Lung (tissue), 12 donors: ENCODE measurements around the gene TOGARAM2. TPM values are rescaled to one million over a fixed set of nuclear protein-coding genes. Genes with fewer than 3 reads are reported as not detected.

Experiments used
- ATAC-seq: fragments of 200-7000 bp; cut with Tn5 transposase; one replicate; pipeline ENCODE4 v1.9.1; 2020; ENCODE audit warnings: moderate number of reproducible peaks; ENCODE audit not compliant: insufficient read depth, low FRiP score
- DNase-seq, 3 donors: peaks; one replicate each; pipeline ENCODE4 v3.0.0-alpha.2; 2013 to 2017
- H3K27ac ChIP-seq, 2 donors: one replicate each; pipeline ENCODE4 v1.5.1; 2013; ENCODE audit warnings: mild to moderate bottlenecking in 2 of 2, moderate library complexity in 2 of 2, control low read depth in 1 of 2, inconsistent platforms in 1 of 2, low read depth in 1 of 2, low read length in 1 of 2
- H3K27me3 ChIP-seq, 3 donors: one replicate each; pipeline ENCODE4 v1.5.1; 2013; ENCODE audit warnings: low read length in 2 of 3; ENCODE audit not compliant: control insufficient read depth in 3 of 3, insufficient read depth in 3 of 3
- H3K36me3 ChIP-seq, 4 donors: one replicate each; pipeline ENCODE4 v1.5.1; 2013; ENCODE audit warnings: low read length in 4 of 4, mild to moderate bottlenecking in 1 of 4, moderate library complexity in 1 of 4; ENCODE audit not compliant: control insufficient read depth in 4 of 4, insufficient read depth in 4 of 4
- H3K4me1 ChIP-seq, 5 donors: one replicate each; pipeline ENCODE4 v1.5.1; 2013; ENCODE audit warnings: low read length in 5 of 5, mild to moderate bottlenecking in 2 of 5, moderate library complexity in 1 of 5; ENCODE audit not compliant: control insufficient read depth in 5 of 5, insufficient read depth in 5 of 5
- H3K4me3 ChIP-seq: one replicate; pipeline ENCODE4 v1.5.1; 2013; ENCODE audit warnings: mild to moderate bottlenecking, control low read depth, moderate library complexity
- H3K9ac ChIP-seq, 2 donors: one replicate each; pipeline ENCODE4 v1.5.1; 2013; ENCODE audit warnings: low read length in 2 of 2, control low read depth in 1 of 2; ENCODE audit not compliant: insufficient read depth in 1 of 2
- H3K9me3 ChIP-seq, 4 donors: one replicate each; pipeline ENCODE4 v1.5.1; 2013; ENCODE audit warnings: low read length in 3 of 4, mild to moderate bottlenecking in 1 of 4, moderate library complexity in 1 of 4; ENCODE audit not compliant: control insufficient read depth in 4 of 4, insufficient read depth in 3 of 4
- WGBS, 2 donors: extraction: QIAGEN DNeasy Blood & Tissue Kit; methylation state at CpG; one replicate each; pipeline ENCODE4 v1.1.7; 2013; 5-methylcytosine and 5-hydroxymethylcytosine counted together
- polyA plus RNA-seq, 2 donors: library from polyadenylated mRNA; stranded (reverse); fragments of 200-250 nt; gene quantifications; one replicate each; pipeline ENCODE4 v1.2.1, GENCODE V29; 2013
- total RNA-seq, 2 donors: library from RNA; depleted of rRNA in 1 of 2; stranded (reverse); fragments of >200 nt in 1 of 2; gene quantifications; one replicate each; pipeline ENCODE4 v1.2.1, GENCODE V29; 2014 to 2021
- TF ChIP-seq, protein P1 (sequence below): IDR thresholded peaks from 2 replicates; pipeline ENCODE4 v1.5.1; 2012; ENCODE audit warnings: mild to moderate bottlenecking; ENCODE audit errors: control extremely low read depth, extremely low read depth
- donor health status: control.
- donor health status: control.
- donor health status: Bipolar disorder and iron deficiency.
- donor health status: healthy.
- donor health status: DM: yes; HTN: yes; CAD: no.

The TOGARAM2 gene
- total and polyA plus RNA-seq, 4 donors = 7.0 to 19.8 (median 8.6) TPM

GRCh38 chr2:28991460-28991859 lies 10.4 kb downstream of the TOGARAM2 start:
- TF ChIP-seq, protein P1, sequence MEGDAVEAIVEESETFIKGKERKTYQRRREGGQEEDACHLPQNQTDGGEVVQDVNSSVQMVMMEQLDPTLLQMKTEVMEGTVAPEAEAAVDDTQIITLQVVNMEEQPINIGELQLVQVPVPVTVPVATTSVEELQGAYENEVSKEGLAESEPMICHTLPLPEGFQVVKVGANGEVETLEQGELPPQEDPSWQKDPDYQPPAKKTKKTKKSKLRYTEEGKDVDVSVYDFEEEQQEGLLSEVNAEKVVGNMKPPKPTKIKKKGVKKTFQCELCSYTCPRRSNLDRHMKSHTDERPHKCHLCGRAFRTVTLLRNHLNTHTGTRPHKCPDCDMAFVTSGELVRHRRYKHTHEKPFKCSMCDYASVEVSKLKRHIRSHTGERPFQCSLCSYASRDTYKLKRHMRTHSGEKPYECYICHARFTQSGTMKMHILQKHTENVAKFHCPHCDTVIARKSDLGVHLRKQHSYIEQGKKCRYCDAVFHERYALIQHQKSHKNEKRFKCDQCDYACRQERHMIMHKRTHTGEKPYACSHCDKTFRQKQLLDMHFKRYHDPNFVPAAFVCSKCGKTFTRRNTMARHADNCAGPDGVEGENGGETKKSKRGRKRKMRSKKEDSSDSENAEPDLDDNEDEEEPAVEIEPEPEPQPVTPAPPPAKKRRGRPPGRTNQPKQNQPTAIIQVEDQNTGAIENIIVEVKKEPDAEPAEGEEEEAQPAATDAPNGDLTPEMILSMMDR = no peak
- peaks cover 0 to 14% (median 3%) of the 10 kb centered on the region in 5 donors for H3K4me1 ChIP-seq
- ATAC-seq = peak; percentile 13

GRCh38 chr2:28993206-28993960 lies 12.3 kb downstream of the TOGARAM2 start:
- DNase-seq (peak in 1 of 3 donors; percentile 36), ATAC-seq (peak; percentile 57)
- TF ChIP-seq, protein P1 = no peak
- WGBS, 2 donors = 67 to 73% methylated on average over 6 of the region's 6 CpGs
- Histone ChIP-seq H3K27me3 (no peaks in the 10 kb centered on the region), H3K27ac (no peak overlapping the region), H3K4me3 (no peak overlapping the region), H3K9ac (no peak overlapping the region), H3K4me1 (peaks cover 0 to 14% (median 3%) of the 10 kb centered on the region in 5 donors), H3K36me3 (no peaks in the 10 kb centered on the region), H3K9me3 (peaks cover 0 to 2% (median 0%) of the 10 kb centered on the region in 4 donors)

More at GRCh38 chr2:28991460-28991859, 10.4 kb downstream of the TOGARAM2 start:
- H3K27ac ChIP-seq = no peak overlapping the region
- no peak overlapping the region for H3K9ac ChIP-seq
- H3K36me3 ChIP-seq = no peaks in the 10 kb centered on the region
- H3K9me3 ChIP-seq = peaks cover 0 to 2% (median 0%) of the 10 kb centered on the region in 4 donors
- no peaks in the 10 kb centered on the region for H3K27me3 ChIP-seq
- no peak overlapping the region for H3K4me3 ChIP-seq
- 77 to 82% methylated on average over 9 of the region's 9 CpGs for WGBS, 2 donors
- no peak for DNase-seq

DNA sequence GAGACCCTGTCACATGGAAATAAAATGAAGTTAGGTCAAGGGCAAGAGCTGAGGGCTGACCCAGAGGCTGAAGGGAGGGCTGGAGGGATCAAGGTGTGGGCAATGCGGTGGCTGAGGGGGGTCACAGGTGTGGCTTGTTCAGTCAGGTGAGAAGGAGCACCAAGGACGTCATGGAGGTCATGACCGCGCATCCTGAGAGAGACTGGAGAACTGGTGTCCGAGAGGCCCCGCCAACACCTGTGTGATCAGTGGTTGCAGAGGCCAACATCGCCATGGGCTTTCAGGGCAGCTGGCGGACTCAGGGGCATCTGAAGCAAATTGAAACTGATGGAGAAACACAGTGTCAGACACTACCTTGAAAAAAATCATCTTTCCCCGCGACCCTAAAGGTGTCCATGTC lies 13.0 kb downstream of the TOGARAM2 start:
- H3K9me3 ChIP-seq = no peaks in the 10 kb centered on the region
- H3K4me1 ChIP-seq = peaks cover 0 to 14% (median 3%) of the 10 kb centered on the region in 5 donors
- DNase-seq = no peak
- H3K27me3 ChIP-seq = no peaks in the 10 kb centered on the region
- H3K36me3 ChIP-seq = no peaks in the 10 kb centered on the region
- TF ChIP-seq, protein P1 = no peak
- no peak for ATAC-seq
- H3K9ac ChIP-seq = no peak overlapping the region
- no peak overlapping the region for H3K27ac ChIP-seq
- WGBS, 2 donors = 94 to 97% methylated on average over 10 of the region's 10 CpGs
- H3K4me3 ChIP-seq = no peak overlapping the region
